Esophagus squamous epithelium (tissue), 5 donors: ENCODE results near the gene ADARB2. TPM values are rescaled to one million over a fixed set of nuclear protein-coding genes. Genes with fewer than 3 reads are reported as not detected.

Experiments
- DNase-seq: peaks from one replicate; lab custom pipeline; 2025; lab: John Stamatoyannopoulos, UW
- H3K27ac ChIP-seq, 4 donors: fragments of 200-600 bp; sonication (generic); one replicate each; pipeline ENCODE4 v1.5.1; 2016 to 2019; ENCODE audit warnings: mild to moderate bottlenecking in 1 of 4
- H3K27me3 ChIP-seq, 4 donors: fragments of 200-600 bp; sonication (generic); 1 replicate in 3 of 4; 2 replicates in 1 of 4; pipeline versions ENCODE4 v1.5.1 to v1.6.0; 2017 to 2021; ENCODE audit warnings: antibody characterized with exemption in 1 of 4
- H3K36me3 ChIP-seq, 3 donors: fragments of 200-600 bp; sonication (generic); one replicate each; pipeline ENCODE4 v1.5.1; 2016 to 2019
- H3K4me1 ChIP-seq, 3 donors: fragments of 200-600 bp; sonication (generic); one replicate each; pipeline ENCODE4 v1.5.1; 2017 to 2019
- H3K4me3 ChIP-seq, 4 donors: fragments of 200-600 bp; sonication (generic); 1 replicate in 3 of 4; 2 replicates in 1 of 4; pipeline ENCODE4 v1.5.1; 2016 to 2019; ENCODE audit warnings: mild to moderate bottlenecking in 2 of 4, moderate library complexity in 1 of 4
- H3K9me3 ChIP-seq, 3 donors: fragments of 200-600 bp; sonication (generic); one replicate each; pipeline ENCODE4 v1.5.1; 2016 to 2019
- POLR2A ChIP-seq, 4 donors: fragments of 450-650 bp; IDR thresholded peaks; one replicate each; pipeline ENCODE4 v1.6.1; 2017; ENCODE audit warnings: antibody characterized with exemption in 4 of 4, mild to moderate bottlenecking in 4 of 4, moderate library complexity in 3 of 4
- WGBS, 2 donors: methylation state at CpG; one replicate each; pipeline ENCODE4 v1.1.5; 2018; 5-methylcytosine and 5-hydroxymethylcytosine counted together
- intact Hi-C: fragments of 100-400 bp; cut with DNase I; formaldehyde crosslinking; loops from one replicate; pipeline ENCODE4 v1.15.0; 2022
- total RNA-seq, 4 donors: library from RNA; depleted of rRNA; stranded (reverse); fragments of >200 nt; gene quantifications; one replicate each; pipeline ENCODE4 v1.1.0, GENCODE V29; 2016
- TF ChIP-seq, protein P1 (sequence below), 6 experiments: fragments of 450-650 bp in 4 of 6; fragments of 200-600 bp in 2 of 6; sonication (generic) in 2 of 6; IDR thresholded peaks; one replicate each; pipeline ENCODE4 v1.5.1; 2016 to 2019; ENCODE audit warnings: antibody characterized with exemption in 6 of 6, mild to moderate bottlenecking in 4 of 6, moderate library complexity in 4 of 6
- donor health status: DM: yes; HTN: yes; CAD: no.

ADARB2 gene
- total RNA-seq, 4 donors from 2014 or later = 0.21 to 3.5 (median 1.5) TPM

DNA sequence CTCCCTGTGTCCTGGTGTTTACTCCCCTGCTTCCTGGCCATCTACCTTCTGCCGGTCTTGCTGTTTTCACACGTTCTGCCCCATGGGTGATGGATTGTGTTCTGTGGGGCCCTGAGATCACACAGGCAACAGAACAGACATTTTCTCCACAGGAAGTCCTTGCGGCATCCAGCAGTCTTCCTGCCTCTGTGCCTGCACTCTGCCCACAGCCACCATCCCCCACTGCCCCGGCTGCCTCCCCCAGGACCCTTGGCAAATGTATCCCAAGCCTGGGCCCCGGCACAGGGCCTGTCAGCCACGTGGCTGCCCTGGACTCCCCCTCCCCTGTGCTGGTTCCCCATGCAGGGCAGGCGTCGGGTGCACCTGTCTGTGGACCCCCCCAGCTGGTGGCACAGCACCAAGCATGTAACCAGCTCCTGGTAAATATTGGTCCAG, 497.0 kb downstream of the ADARB2 start:
- intact Hi-C loops = no loop called here
- TF ChIP-seq, protein P1, sequence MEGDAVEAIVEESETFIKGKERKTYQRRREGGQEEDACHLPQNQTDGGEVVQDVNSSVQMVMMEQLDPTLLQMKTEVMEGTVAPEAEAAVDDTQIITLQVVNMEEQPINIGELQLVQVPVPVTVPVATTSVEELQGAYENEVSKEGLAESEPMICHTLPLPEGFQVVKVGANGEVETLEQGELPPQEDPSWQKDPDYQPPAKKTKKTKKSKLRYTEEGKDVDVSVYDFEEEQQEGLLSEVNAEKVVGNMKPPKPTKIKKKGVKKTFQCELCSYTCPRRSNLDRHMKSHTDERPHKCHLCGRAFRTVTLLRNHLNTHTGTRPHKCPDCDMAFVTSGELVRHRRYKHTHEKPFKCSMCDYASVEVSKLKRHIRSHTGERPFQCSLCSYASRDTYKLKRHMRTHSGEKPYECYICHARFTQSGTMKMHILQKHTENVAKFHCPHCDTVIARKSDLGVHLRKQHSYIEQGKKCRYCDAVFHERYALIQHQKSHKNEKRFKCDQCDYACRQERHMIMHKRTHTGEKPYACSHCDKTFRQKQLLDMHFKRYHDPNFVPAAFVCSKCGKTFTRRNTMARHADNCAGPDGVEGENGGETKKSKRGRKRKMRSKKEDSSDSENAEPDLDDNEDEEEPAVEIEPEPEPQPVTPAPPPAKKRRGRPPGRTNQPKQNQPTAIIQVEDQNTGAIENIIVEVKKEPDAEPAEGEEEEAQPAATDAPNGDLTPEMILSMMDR (IDR thresholded peaks at IDR 0.05) = no peak
- TF ChIP-seq POLR2A (IDR thresholded peaks at IDR 0.05) = no peak
- Histone ChIP-seq H3K27ac (no peak overlapping the region), H3K4me3 (peak overlapping the region in 1 of 4 donors; percentile 34), H3K4me1 (no peaks in the 10 kb centered on the region), H3K36me3 (no peaks in the 10 kb centered on the region), H3K9me3 (no peaks in the 10 kb centered on the region), H3K27me3 (peaks cover 0 to 26% (median 0%) of the 10 kb centered on the region in 4 donors)
- no peak for DNase-seq
- WGBS, 2 donors = 13 to 24% methylated on average over 3 to 6 of the region's 8 CpGs

DNA sequence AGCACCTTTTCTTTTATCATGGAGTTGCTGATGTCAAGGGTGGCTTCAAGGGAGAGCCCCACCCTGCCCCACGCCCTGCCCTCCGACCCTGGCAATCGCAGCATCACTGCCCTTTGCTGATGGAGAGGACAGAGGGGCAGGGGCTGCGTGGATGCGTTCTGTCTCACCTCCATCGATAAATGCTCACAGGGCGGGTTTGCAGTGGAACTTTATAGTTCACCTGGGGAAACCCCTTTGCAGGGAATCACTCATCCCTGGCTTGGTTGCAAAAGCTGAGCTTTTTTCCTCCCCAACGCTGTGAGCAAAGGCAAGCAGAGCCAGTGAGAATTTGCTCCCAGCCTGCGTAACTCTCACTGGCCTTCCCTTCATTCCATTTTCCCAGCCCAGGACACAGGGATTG, 504.3 kb downstream of the ADARB2 start:
- Histone ChIP-seq H3K4me1 (no peaks in the 10 kb centered on the region), H3K9me3 (no peaks in the 10 kb centered on the region), H3K27ac (no peak overlapping the region), H3K27me3 (no peaks in the 10 kb centered on the region), H3K36me3 (no peaks in the 10 kb centered on the region), H3K4me3 (no peak overlapping the region)
- WGBS, 2 donors = 76 to 86% methylated on average over 5 to 9 of the region's 9 CpGs
- no peak for TF ChIP-seq POLR2A (IDR thresholded peaks at IDR 0.05)
- TF ChIP-seq, protein P1 (IDR thresholded peaks at IDR 0.05) = no peak
- DNase-seq = no peak
- intact Hi-C loops = no loop called here

DNA sequence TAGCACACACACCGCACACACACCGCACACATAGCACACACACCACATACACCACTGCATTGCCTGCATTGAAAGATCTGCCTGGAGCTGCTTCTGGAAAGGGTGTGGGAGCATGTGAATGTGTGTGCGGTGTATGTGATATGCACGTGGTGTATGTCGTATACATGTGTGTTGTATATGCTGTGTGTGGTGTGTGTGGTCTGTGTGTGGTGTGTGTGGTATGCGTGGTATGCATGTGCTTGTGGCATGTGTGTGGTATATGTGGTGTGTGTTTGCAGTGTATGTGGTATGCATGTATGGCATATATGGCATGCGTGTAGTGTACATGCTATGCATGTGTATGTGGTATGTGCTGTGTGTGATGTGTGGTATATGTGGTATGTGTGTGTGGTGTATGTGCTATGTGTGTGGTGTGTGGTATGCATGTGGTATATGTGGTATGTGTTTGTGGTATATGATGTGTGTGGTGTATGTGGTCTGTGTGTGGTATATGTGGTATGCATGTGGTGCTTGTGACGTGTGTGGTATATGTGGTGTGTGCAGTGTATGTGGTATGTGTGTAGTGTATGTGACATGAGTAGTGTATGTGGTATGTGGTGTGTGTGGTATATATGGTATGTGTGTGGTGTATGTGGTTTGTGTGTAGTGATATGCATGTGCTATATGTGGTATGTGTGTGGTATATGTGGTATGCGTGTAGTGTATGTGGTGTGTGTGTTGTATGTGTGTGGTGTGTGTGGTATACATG, 505.0 kb downstream of the ADARB2 start:
- H3K9me3 ChIP-seq = no peaks in the 10 kb centered on the region
- no peak overlapping the region for H3K27ac ChIP-seq
- no peak for DNase-seq
- H3K4me1 ChIP-seq = no peaks in the 10 kb centered on the region
- no peaks in the 10 kb centered on the region for H3K27me3 ChIP-seq
- 93 to 94% methylated on average over 9 of the region's 9 CpGs for WGBS, 2 donors
- no peaks in the 10 kb centered on the region for H3K36me3 ChIP-seq
- no peak overlapping the region for H3K4me3 ChIP-seq
- intact Hi-C loops = no loop called here
- TF ChIP-seq, protein P1 (IDR thresholded peaks at IDR 0.05) = no peak
- TF ChIP-seq POLR2A (IDR thresholded peaks at IDR 0.05) = no peak

DNA sequence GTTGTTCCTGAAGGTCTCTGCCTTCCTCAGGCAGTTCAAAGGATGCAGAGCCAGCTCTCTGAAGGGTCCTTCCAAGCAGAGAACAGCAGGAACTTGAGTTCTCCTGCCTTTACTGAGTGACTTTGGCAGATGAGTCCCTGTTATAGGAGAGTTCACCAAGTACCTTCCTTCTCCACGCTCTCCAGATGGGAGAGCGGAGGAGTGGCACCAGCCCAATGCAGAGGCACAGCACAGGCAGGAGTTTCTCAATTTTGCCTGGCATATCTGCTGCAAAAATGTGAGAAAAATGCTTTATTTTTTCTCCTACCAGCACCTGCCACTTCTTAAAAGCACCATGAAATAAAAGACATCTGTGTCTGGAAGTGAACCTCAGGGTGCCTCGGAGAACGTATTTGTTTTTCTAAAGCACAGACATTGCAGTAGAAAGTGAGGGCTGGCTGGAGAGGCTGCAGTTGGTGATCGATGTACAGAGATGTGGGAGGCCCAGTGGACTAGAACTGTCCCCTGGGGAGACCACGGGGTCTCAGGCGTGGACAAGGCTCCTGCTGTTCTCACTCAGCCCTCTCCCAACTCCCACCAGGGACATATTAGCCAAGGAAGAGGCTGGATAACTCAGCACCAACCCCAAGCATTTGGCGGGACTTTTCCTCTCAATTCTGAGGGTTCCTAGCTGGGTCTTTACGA, 506.6 kb downstream of the ADARB2 start:
- Histone ChIP-seq H3K36me3 (no peaks in the 10 kb centered on the region), H3K9me3 (no peaks in the 10 kb centered on the region), H3K27me3 (peaks cover 0 to 7% (median 0%) of the 10 kb centered on the region in 4 donors), H3K27ac (no peak overlapping the region), H3K4me1 (no peaks in the 10 kb centered on the region), H3K4me3 (no peak overlapping the region)
- 74 to 79% methylated on average over 8 to 9 of the region's 9 CpGs for WGBS, 2 donors
- TF ChIP-seq, protein P1 (IDR thresholded peaks at IDR 0.05) = no peak
- intact Hi-C loops = no loop called here
- no peak for DNase-seq

DNA sequence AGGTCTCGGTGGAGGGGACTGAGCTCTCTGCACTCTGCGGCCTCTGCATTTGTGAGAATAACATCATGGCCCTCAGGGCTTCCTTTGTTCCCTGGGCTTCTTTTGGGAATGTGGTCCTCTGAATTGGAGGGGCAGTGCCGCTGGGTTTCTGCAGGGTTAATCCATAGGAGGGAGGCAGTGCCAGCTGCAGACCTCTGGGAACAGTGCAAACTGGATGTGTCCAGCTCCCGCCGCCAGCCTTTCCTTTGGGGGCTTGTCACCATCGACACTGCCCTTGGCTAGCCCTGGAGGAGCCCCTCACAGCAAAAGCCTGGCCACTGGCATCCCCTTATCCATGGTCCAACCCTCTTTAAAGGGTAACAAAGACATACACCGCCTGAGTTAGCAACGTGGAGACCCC, 507.2 kb downstream of the ADARB2 start:
- WGBS, 2 donors = 69 to 87% methylated on average over 2 to 5 of the region's 8 CpGs
- no peaks in the 10 kb centered on the region for H3K36me3 ChIP-seq
- H3K4me3 ChIP-seq = no peak overlapping the region
- H3K9me3 ChIP-seq = no peaks in the 10 kb centered on the region
- H3K27ac ChIP-seq = no peak overlapping the region
- DNase-seq = no peak
- H3K27me3 ChIP-seq = peaks cover 0 to 7% (median 0%) of the 10 kb centered on the region in 4 donors
- no peaks in the 10 kb centered on the region for H3K4me1 ChIP-seq
- intact Hi-C loops = no loop called here
- TF ChIP-seq, protein P1 (IDR thresholded peaks at IDR 0.05) = no peak
